Omental fat pad (tissue), 4 donors: ENCODE measurements around the gene LDLRAD3. TPM values are rescaled to one million over a fixed set of nuclear protein-coding genes. Genes with fewer than 3 reads are reported as not detected.

Experiments
- ATAC-seq: fragments of 150-250 bp; one replicate; pipeline ENCODE4 v1.9.1; 2016; ENCODE audit warnings: mild to moderate bottlenecking, moderate library complexity; ENCODE audit not compliant: low FRiP score
- DNase-seq: peaks from one replicate; pipeline ENCODE4 v3.0.0-alpha.2; 2019; ENCODE audit warnings: low spot score
- CTCF ChIP-seq, 3 donors: fragments of 450-650 bp; IDR thresholded peaks; one replicate each; pipeline ENCODE4 v1.5.1; 2016 to 2017; ENCODE audit warnings: antibody characterized with exemption in 3 of 3, mild to moderate bottlenecking in 3 of 3, moderate library complexity in 2 of 3
- total RNA-seq, 4 donors: library from RNA; depleted of rRNA; stranded (reverse); fragments of >200 nt; gene quantifications; one replicate each; pipeline ENCODE4 v1.1.0, GENCODE V29; 2016

LDLRAD3 gene
- total RNA-seq, 4 donors from 2014 or later: 15.6 to 70.2 (median 25.7) TPM

- ATAC-seq: no peak
- TF ChIP-seq CTCF (IDR thresholded peaks at IDR 0.05): no peak
- DNase-seq: no peak
These were observed 103.5 kb downstream of the LDLRAD3 start for GRCh38 chr11:36047344-36047743.

- ATAC-seq: no peak
- TF ChIP-seq CTCF (IDR thresholded peaks at IDR 0.05): no peak
These were observed 104.8 kb downstream of the LDLRAD3 start for GRCh38 chr11:36048496-36049247.

GRCh38 chr11:36051235-36052144 is 107.6 kb downstream of the LDLRAD3 start:
- DNase-seq (no peak), ATAC-seq (no peak)
- TF ChIP-seq CTCF (IDR thresholded peaks at IDR 0.05): no peak

More at GRCh38 chr11:36048496-36049247, 104.8 kb downstream of the LDLRAD3 start:
- no peak for DNase-seq

DNA sequence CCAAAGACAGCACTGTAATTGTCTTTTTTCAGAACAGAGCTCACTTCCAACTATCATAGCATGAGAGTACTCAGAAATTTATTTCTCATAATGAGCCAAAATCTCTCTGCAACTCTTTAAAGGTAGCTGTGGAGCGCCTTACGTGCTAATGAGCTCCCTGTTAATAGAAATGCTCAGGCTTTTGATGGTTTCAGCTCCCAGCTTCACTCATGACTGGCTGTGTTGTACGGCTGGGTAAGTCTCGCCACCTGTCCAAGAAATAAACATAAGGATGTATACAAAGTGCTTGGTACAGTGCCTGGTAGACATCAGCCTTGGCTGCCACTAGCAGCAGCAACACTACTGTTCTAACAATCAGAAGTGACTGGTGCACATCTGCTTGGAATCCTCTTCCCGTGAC is 109.4 kb downstream of the LDLRAD3 start:
- no peak for ATAC-seq
- no peak for DNase-seq
- TF ChIP-seq CTCF (IDR thresholded peaks at IDR 0.05): no peak

- TF ChIP-seq CTCF (IDR thresholded peaks at IDR 0.05): no peak
- ATAC-seq: no peak
- DNase-seq: no peak
These were observed 110.0 kb downstream of the LDLRAD3 start for GRCh38 chr11:36053862-36054261.

DNA sequence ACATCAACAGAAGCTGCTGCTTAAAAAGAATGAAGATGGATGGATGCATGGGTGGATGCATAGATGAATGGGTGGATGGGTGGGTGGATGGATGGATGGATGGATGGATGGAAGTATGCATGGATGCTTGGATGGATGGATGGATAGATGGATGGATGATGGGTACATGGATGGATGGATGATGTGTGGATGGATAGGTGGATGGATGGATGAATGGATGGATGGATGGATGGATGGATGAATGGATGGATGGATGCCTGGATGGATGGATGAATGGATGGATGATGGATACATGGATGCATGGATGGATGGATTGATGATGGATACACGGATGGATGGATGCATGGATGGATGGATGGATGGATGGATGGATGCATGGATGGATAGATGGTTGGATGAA is 110.8 kb downstream of the LDLRAD3 start:
- DNase-seq (no peak), ATAC-seq (no peak)
- TF ChIP-seq CTCF (IDR thresholded peaks at IDR 0.05): no peak
